GM12873 (cell line): ENCODE measurements around the gene DAPK2.

Experiments used
- CTCF ChIP-seq: IDR thresholded peaks from 2 replicates; pipeline ENCODE4 v1.5.1; 2012; ENCODE audit warnings: low read depth, mild to moderate bottlenecking, moderate library complexity, low read length, control low read depth; ENCODE audit not compliant: insufficient read depth; ENCODE audit errors: missing control alignments

Gene DAPK2

GRCh38 chr15:64009798-64010261 is 36.5 kb downstream of the DAPK2 start:
- TF ChIP-seq CTCF, result no peak

GRCh38 chr15:64009241-64009640 is 37.0 kb downstream of the DAPK2 start:
- no peak for TF ChIP-seq CTCF

GRCh38 chr15:64008177-64008576 is 38.1 kb downstream of the DAPK2 start:
- TF ChIP-seq CTCF, result no peak

GRCh38 chr15:64006642-64007041 is 39.6 kb downstream of the DAPK2 start:
- TF ChIP-seq CTCF, result no peak

GRCh38 chr15:64004587-64004986 is 41.7 kb downstream of the DAPK2 start:
- no peak for TF ChIP-seq CTCF

GRCh38 chr15:64004056-64004455 is 42.2 kb downstream of the DAPK2 start:
- no peak for TF ChIP-seq CTCF

- TF ChIP-seq CTCF, result no peak
Measured at GRCh38 chr15:64003182-64003581, 43.1 kb downstream of the DAPK2 start.

GRCh38 chr15:64001148-64001547 is 45.1 kb downstream of the DAPK2 start:
- TF ChIP-seq CTCF, result no peak
